Measurements from ENCODE around the gene CA11.

CA11 gene

GRCh38 chr19:48611872-48612271 is 34.1 kb downstream of the CA11 start:
- no peak for DNase-seq

- DNase-seq, result no peak
Measured at GRCh38 chr19:48609571-48610108, 36.3 kb downstream of the CA11 start.

GRCh38 chr19:48608798-48609263 is 37.2 kb downstream of the CA11 start:
- DNase-seq, result peak; percentile 49

- no peak for DNase-seq
Measured at GRCh38 chr19:48607359-48607755, 38.6 kb downstream of the CA11 start.

- no peak for DNase-seq
Measured at GRCh38 chr19:48606463-48607358, 39.3 kb downstream of the CA11 start, which contains the start of gene SPACA4. Gene SPACA4, plus strand, starts transcription at chr19:48606742. Its CDS starts 237 bp downstream, at chr19:48606979.

GRCh38 chr19:48603850-48604249 is 42.1 kb downstream of the CA11 start:
- DNase-seq, result no peak

- DNase-seq, result no peak
Measured at GRCh38 chr19:48603449-48603848, 42.5 kb downstream of the CA11 start.

GRCh38 chr19:48603001-48603400 is 43.0 kb downstream of the CA11 start:
- no peak for DNase-seq

GRCh38 chr19:48600679-48601417 is 45.1 kb downstream of the CA11 start:
- DNase-seq, result no peak

- DNase-seq, result no peak
Measured at GRCh38 chr19:48598996-48599700, 46.8 kb downstream of the CA11 start.

GRCh38 chr19:48596679-48597465 is 49.1 kb downstream of the CA11 start:
- DNase-seq, result peak; percentile 45

DNA sequence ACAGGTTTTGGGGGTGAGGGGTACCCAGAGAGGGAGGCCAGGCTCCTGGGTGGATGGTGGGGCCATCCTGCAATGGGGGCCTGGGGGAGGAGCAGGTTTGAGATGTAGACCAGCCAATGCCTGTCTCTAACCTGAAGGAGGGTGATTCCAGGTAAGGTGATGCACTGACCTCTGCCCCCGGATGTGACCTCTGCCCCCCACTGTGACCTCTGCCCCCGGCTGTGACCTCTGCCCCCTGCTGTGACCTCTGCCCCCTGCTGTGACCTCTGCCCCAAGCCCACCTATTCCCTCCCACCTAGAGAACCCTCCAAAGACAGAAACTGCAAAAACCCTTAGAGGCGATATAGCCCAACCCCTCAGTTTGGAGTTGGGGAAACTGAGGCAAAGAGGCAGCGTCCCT is 49.8 kb downstream of the CA11 start:
- no peak for DNase-seq

DNA sequence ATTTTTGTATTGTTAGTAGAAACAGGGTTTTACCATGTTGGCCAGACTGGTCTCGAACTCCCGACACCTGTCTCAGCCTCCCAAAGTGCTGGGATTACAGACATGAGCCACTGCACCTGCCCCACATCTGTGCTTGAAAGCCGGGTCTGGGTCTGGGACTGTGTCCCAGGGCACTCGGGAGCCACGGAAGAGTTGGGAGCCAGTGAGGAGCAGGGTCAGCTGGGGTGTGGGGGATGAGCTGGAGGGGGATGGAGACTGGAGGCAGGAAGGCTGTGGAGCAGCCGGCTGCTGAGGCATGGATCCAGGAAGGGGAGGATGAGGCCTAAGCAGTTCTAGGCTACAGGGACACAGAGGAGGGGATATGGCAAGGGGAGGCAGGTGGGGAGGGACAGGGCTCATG is 50.2 kb downstream of the CA11 start:
- DNase-seq, result no peak

- no peak for DNase-seq
Measured at GRCh38 chr19:48595171-48595570, 50.8 kb downstream of the CA11 start.

- no peak for DNase-seq
Measured at GRCh38 chr19:48591021-48591420, 55.0 kb downstream of the CA11 start.

DNA sequence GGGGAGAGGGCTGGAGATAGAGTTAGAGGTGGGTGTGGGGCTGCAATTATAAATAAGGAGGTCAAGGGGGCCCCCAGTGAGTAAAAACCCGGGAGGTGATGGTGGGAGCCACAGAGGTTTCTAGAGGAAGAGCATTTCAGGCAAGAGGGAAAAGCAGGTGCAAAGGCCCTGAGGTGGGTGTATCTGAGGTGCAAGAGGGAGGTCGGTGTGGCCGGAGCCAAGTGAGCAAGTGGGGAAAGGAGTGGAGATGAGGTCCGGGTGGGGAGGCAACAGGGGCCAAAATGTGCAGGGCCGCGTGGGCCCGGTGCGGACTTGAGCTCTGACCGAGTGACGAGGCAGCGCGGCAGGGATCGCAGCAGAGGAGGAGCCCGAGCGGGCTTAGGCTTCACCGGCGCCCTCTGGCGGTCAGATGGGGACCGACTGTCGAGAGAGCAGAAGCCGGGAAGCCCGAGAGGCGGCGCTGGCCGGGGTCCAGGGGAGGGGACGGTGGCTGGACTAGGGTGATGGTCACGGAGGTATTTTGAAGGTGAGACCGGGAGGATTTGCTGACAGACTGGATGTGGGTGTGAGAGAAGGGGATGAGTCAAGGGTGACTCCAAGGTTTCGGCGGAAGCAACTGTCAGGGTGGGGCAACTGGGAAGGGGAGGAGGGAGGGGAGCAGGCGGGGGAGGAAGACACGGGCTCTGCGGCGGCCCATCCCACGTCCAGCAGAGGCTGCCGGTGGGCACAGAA is 57.2 kb downstream of the CA11 start:
- peak; percentile 73 for DNase-seq
